Eye (tissue), 1 donor: ENCODE results near the gene CCDC102B.
"Not testable (repeated sequence)": the region's sequence is repeated elsewhere in the genome, so short reads cannot be mapped to it uniquely, and the experiment has no call there.

Source experiments
- DNase-seq: peaks from one replicate; pipeline ENCODE4 v3.0.0-alpha.2; 2015

The CCDC102B gene

GRCh38 chr18:68830256-68831045, 32.6 kb downstream of the CCDC102B start:
- no peak for DNase-seq

DNA sequence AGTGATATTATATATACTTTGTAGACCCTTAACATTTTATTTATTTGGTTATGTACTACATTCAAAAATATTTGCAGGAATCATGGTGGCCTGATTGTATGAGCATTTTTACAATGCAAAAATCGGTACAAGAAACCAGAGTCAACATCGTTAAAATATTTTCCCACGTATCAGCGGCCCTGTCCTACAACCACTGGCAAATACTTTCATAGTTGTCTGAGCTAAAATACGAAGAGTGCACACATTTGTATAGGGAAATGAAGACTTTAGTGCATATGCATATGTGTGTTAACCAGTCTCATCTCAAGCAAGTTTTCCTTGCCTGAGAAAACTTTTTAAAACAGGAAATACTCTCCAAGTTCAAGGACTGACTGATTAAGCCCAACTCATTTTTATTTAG, 35.9 kb downstream of the CCDC102B start:
- no peak for DNase-seq

DNA sequence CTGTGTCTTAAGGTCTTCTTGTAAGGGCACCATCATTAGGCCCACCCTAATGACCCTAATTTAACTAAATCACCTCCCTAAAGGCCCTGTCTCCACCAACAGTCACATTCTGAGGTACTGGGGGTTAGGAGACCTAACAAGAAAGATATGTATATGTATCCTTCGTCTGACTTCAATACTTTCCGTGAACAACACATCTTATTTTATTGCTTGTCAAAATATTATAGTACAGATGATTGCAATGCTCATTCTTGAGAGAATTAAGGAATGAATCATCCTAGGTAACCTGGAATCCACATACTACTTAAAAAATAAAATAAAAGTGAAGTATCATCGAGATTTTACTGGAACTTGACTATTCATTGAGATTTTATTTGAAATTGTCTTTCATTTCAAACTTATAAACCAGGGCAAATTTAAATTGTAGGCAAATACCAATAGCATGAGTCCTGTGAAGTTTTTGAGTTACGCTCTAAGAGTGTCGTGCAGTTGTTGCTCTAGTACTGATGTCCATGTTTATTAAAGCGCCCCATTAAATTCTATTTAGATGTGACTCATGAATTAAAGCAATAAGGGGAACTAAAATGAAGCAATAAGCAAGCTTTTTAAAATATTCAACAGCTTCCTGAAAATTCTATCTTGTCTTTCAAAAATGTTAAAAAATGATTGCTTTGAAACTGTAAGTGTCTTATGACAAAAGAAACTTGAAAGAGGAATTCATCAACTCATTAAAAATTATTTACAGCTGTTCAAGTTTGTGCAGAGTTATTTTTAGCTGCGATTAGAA, 40.0 kb downstream of the CCDC102B start:
- DNase-seq: no peak

DNA sequence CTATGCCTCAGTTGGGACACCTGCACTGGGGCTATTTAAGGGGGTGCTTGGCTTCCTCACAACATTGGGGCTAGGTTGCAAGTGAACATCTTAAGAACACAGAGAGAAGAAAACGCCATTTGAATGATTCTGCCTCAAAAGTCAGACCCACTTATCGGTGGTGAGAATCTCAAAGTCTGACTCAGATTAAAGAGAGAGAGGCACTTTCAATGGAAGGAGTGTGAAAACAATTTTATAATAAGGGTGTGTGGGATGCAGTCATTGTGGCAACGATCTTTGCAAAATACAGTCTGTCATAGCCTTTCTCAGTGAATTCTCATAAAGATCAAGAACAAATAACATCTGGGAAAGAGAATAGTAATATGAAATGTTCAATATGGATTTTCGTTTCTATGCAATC, 41.8 kb downstream of the CCDC102B start:
- no peak for DNase-seq

- no peak for DNase-seq
These were observed 42.8 kb downstream of the CCDC102B start for GRCh38 chr18:68840554-68841263.

- no peak for DNase-seq
These were observed 43.4 kb downstream of the CCDC102B start for GRCh38 chr18:68841301-68841700.

DNA sequence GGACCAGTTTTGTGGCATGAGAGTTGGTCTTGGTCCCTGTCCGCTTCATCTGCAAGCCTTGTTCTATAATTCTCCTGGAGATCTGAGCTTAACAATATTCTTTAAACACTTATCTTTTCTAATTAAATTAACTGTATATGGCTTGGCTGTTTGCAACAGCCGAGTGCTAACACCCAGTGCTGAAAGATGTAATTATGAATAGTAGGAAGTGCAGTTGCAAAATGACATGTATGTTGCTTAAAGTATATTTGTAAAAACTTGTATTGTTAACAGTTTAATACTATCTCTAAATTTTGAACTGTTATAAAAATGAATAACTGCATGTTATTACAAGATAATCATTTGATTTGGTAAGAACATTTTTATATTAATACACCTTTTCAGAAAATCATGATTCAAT, 45.1 kb downstream of the CCDC102B start:
- DNase-seq: no peak

DNA sequence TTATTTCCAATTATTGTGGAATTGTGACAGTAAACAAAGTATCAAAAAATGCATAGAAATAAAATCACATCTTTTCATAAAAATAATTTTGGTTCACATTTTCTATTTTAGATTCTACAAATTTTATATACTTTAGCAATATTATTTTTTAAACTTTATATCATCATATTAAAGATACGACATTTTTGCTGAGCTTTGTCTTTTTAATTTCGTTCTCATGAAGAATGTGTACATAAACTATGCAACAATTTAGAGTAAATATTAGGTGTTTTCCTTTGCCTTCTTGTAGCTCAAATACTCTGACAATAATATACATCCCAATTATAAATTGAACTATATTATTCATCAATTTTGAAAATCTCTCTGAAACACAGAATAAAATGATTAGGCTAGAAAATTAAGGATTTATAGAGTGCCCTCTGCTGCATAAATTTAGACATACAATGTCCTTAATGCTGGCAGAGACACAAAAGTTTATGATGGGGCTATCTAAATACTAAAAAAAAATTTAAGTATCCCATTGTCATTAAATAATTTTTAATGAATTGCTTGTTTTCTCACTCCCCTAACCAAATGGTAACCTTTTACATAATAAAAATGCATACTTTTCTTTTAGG, 45.7 kb downstream of the CCDC102B start:
- no peak for DNase-seq

DNA sequence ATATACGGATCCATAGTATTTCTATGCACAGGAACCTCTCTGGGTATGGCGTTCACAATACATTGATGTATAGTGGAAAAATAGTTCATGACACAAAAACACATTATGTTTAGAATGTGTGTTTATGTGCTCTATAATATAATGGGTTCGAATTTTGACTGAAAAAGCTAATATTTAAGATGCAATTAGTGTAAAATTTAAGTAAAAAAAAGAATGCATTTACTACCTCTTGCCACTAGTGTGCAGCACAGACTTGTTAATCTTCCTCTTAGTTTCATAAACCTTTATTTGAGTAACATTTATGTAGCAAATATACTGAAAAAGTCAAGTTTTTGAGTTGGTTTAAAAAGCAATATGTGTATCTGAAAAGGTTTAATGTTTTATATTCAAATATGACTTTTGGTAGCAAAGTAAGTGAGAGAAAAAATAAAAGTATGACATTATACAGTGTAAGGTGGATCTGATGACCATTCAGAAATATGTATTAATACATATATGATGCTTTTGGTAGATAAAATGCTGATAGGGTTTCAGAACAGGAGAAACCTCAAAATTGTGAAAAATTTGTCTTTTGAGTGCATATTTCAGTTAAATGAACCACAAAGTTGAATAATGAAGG, 49.4 kb downstream of the CCDC102B start:
- DNase-seq: peak; percentile 60

DNA sequence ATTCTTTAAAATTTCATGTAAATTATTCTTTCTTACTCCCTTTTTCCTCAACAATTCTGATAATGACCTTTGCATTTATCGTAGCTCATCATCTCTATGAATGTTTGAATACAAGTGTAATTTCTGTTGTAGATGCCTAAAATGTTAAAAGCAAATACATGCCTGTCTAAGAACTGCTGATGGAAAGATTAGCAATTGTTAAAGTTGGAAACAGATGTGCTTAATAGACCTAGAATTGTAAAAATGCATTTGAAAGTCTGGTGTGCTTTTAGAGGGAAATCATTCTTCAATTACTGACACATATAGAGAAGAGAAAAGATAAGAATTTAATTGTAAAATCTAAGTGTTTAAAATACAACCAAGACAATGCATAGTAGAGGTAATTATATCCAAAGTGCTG, 50.4 kb downstream of the CCDC102B start:
- DNase-seq: no peak

DNA sequence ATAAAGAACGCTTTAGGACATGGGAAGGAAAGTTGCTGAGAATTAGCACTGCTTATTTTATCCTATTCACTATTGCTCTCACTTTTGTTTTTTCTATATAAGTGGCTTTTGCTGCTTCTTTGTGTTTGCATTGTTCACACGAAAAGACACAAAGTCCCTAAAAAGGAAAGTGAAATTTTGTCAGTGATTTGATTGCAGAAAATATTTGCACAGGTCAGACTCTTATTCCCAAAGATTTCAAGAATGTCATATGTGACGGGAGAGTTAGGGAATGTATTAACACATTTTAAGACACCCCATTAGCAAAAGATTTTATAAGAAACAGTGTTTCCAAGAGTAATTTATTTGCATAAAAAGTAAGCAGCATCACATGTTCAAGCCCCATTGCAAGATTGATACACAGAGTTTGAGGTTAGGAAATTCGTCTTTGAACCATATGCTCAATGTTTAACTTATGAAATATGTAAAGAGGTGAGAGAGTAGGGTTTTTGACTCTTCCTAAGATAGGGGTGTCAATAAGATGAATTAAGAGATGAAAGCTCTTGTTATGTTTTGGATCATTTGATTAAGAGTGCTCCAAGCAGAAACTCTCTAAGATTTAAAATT, 57.0 kb downstream of the CCDC102B start:
- DNase-seq: no peak

GRCh38 chr18:68855491-68855890, 57.6 kb downstream of the CCDC102B start:
- DNase-seq: no peak

DNA sequence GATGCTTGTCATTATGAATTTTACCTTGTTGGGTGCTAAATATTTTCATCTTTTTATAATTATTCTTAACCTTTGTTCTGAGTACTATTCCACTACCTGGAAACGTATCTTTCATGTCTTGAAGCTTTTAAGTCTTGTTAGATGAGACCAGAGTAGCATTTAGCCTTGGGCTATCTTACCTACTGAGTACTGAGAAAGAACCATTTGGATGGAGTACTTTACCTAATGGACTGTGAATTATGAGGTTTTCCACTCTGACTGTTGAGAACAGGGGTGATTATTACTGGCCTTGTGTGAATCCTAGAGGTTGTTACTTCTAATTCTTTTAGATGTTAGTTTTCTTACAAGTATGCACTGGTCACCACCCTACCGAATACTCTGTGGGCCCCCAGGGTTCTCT, 63.5 kb downstream of the CCDC102B start:
- DNase-seq: peak; percentile 34

- no peak for DNase-seq
These were observed 67.1 kb downstream of the CCDC102B start for GRCh38 chr18:68865021-68865420.

GRCh38 chr18:68865503-68865902, 67.6 kb downstream of the CCDC102B start:
- no peak for DNase-seq

DNA sequence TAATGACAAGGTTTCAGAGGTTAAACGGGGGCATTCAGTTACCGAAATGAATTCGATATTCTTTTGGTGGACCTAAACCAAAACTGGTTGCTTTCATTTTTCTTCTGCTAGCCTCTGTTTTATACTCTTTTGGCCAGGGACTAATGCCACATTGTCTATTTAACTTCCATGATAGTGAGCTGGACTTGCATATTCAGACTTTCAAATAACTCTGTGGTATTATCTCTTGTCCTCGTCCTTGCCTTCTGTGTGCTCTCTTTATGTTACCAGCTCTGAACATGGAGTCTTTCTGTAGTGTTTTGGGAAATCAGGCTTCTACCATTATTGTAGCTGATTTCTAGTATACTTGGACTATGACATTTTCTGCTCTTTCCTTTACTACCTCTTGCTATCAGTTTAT, 75.1 kb downstream of the CCDC102B start:
- no peak for DNase-seq

DNA sequence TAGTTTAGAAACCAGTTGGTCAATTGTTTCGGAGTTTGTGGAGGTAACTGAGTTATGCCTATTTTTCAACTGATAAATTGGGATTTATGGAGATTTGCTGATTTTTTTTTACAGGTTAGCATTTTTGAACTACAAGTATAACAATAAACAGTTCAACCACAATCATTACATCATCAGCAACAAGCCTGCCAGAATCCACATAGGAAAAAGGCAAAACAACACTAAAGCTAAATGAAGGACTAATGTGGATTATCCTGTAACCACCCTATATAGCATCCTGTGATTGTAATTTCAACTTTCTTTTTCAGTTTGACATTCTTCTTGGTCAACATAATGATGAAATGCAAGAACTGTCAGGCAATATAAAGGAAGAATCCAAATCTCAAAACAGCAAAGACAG, 76.5 kb downstream of the CCDC102B start:
- DNase-seq: no peak

- not testable (repeated sequence) for DNase-seq
These were observed 82.1 kb downstream of the CCDC102B start for GRCh38 chr18:68879947-68880346.

DNA sequence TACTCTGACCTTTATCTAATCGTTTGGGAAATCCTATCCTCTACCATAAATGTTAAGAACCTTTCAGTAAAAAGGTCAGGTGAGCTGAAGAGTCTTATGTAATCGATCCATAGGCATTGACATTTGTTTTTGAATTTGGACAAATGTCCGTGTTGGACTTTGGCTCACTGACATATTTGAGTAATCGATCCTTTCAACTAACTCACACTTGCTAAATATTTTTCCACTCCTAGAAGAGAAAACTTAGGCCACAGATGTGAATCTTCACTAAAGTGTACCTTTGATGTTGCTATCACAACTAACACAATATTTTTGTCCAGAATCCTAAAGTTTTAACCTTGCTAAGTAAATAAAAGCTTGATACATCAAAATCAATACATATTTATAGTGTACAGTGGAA, 89.5 kb downstream of the CCDC102B start:
- DNase-seq: no peak

- no peak for DNase-seq
These were observed 95.5 kb downstream of the CCDC102B start for GRCh38 chr18:68893354-68893753.

DNA sequence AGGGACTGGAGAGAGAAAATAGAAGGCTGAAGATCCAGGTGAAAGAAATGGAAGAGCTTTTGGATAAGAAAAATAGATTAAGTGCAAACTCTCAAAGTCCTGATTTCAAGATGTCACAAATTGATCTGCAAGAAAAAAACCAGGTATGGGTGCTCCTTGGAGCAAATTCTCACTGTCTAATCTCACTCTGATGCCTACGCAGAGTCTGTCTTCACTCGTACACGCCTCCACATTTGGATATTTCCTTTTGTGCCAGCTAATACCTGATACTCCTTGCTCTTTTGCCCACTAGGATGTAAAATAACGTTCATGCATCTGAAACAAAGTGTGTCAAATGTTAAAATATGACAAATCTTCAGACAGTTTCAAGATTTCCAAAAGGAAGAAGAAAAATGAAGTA, 99.4 kb downstream of the CCDC102B start:
- DNase-seq: no peak

DNA sequence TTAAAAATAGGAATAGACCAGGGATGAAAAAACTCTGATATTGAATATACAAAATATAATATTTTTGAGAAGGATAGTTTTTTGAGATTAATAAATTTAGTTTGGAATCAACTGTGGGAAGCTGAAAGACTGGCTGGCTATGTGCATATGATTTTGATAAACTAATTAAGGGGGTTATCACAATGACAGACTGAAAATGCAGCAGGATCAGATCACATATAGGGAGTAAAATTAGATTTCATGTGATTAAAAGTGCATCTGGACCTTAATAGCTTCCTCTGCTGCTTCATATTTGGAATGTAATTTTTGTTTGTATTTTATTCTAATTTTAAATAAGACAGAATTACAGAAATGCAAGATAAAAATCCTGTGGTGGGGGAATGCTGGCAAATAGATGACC, 111.7 kb downstream of the CCDC102B start:
- no peak for DNase-seq
